ENCODE measurements around the gene SNTB2. TPM values are rescaled to one million over a fixed set of nuclear protein-coding genes. Genes with fewer than 3 reads are reported as not detected.

Gene SNTB2
- total and polyA plus RNA-seq, 2 of the 13 experiments (the other 11 are each of a cell fraction or from before 2014, with no cell fraction given) = 11.5 to 19.2 TPM

DNA sequence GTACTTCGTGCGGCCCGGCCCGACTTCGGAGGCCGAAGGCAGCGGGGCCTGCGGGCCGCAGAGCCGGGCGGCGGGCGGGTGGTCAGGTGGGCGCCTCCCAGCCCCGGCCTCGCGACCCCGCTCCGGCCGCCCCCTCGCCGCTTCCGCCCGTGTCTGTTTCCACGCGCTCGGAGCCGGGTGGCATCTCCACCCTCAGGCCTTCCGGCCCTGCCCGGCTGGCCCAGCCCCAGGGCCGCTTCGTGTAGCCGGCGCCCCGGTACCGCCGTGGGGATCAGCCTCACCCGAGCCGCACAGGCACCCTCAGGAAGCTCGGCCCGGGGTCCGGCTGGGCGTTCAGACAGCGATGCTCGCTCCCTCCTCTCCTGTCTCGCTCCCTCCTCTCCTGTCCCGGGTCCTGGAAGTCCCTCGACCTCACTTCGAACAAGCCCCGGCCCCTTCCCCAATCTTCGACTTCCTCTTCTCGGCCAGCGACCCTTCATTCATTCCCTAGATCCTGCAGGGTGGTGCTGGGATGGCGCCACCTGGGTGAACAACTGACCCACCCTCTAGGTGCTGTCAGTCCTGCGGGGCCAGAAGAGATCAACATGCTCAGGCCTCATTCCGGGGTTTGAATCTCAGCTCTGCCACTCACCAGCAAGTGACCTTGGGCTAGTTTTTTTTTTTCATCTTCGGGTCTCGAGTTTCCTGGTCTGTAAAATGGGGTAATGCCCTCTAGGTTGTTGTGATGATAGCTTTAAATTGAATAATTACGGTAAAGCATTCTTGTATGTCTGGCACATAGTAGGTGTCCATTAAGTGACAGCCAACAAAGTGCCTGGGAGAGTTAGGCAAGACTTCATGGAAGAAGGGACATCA is 124.8 kb downstream of the SNTB2 start (continued):
- TF ChIP-seq, protein P1, sequence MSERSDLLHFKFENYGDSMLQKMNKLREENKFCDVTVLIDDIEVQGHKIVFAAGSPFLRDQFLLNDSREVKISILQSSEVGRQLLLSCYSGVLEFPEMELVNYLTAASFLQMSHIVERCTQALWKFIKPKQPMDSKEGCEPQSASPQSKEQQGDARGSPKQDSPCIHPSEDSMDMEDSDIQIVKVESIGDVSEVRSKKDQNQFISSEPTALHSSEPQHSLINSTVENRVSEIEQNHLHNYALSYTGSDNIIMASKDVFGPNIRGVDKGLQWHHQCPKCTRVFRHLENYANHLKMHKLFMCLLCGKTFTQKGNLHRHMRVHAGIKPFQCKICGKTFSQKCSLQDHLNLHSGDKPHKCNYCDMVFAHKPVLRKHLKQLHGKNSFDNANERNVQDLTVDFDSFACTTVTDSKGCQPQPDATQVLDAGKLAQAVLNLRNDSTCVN (CRISPR knock-in tag; IDR thresholded peaks at IDR 0.05; ENCODE audit: borderline replicate concordance) = 0 out of 2 replicates have a peak, but pooled peaks have one; percentile 13
- TF ChIP-seq SMYD3 (CRISPR knock-in tag; IDR thresholded peaks at IDR 0.05) (0 out of 2 replicates have a peak, but pooled peaks have one; percentile 50), MEIS2 (CRISPR knock-in tag; IDR thresholded peaks at IDR 0.05) (no peak; the same call in 1 of the 2 replicates), ZNF558 (CRISPR knock-in tag; IDR thresholded peaks at IDR 0.05; ENCODE audit: borderline replicate concordance) (peak; percentile 95; the same call in 1 of the 2 replicates), MYNN (CRISPR knock-in tag; IDR thresholded peaks at IDR 0.05; ENCODE audit: low read depth) (peak; percentile 78; the same call in 1 of the 2 replicates), KLF15 (CRISPR knock-in tag; IDR thresholded peaks at IDR 0.05; ENCODE audit: borderline replicate concordance) (peak; percentile 88), SAP130 (CRISPR knock-in tag; IDR thresholded peaks at IDR 0.05; ENCODE audit: low read depth) (peak; percentile 93), ZNF263 (CRISPR knock-in tag; IDR thresholded peaks at IDR 0.05) (peak; percentile 50), POGZ (CRISPR knock-in tag; IDR thresholded peaks at IDR 0.05) (peak; percentile 56)
- TF ChIP-seq, protein P2, sequence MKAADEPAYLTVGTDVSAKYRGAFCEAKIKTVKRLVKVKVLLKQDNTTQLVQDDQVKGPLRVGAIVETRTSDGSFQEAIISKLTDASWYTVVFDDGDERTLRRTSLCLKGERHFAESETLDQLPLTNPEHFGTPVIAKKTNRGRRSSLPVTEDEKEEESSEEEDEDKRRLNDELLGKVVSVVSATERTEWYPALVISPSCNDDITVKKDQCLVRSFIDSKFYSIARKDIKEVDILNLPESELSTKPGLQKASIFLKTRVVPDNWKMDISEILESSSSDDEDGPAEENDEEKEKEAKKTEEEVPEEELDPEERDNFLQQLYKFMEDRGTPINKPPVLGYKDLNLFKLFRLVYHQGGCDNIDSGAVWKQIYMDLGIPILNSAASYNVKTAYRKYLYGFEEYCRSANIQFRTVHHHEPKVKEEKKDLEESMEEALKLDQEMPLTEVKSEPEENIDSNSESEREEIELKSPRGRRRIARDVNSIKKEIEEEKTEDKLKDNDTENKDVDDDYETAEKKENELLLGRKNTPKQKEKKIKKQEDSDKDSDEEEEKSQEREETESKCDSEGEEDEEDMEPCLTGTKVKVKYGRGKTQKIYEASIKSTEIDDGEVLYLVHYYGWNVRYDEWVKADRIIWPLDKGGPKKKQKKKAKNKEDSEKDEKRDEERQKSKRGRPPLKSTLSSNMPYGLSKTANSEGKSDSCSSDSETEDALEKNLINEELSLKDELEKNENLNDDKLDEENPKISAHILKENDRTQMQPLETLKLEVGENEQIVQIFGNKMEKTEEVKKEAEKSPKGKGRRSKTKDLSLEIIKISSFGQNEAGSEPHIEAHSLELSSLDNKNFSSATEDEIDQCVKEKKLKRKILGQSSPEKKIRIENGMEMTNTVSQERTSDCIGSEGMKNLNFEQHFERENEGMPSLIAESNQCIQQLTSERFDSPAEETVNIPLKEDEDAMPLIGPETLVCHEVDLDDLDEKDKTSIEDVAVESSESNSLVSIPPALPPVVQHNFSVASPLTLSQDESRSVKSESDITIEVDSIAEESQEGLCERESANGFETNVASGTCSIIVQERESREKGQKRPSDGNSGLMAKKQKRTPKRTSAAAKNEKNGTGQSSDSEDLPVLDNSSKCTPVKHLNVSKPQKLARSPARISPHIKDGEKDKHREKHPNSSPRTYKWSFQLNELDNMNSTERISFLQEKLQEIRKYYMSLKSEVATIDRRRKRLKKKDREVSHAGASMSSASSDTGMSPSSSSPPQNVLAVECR (CRISPR knock-in tag; IDR thresholded peaks at IDR 0.05; ENCODE audit: borderline replicate concordance) = peak; percentile 86
- TF ChIP-seq, protein P3, sequence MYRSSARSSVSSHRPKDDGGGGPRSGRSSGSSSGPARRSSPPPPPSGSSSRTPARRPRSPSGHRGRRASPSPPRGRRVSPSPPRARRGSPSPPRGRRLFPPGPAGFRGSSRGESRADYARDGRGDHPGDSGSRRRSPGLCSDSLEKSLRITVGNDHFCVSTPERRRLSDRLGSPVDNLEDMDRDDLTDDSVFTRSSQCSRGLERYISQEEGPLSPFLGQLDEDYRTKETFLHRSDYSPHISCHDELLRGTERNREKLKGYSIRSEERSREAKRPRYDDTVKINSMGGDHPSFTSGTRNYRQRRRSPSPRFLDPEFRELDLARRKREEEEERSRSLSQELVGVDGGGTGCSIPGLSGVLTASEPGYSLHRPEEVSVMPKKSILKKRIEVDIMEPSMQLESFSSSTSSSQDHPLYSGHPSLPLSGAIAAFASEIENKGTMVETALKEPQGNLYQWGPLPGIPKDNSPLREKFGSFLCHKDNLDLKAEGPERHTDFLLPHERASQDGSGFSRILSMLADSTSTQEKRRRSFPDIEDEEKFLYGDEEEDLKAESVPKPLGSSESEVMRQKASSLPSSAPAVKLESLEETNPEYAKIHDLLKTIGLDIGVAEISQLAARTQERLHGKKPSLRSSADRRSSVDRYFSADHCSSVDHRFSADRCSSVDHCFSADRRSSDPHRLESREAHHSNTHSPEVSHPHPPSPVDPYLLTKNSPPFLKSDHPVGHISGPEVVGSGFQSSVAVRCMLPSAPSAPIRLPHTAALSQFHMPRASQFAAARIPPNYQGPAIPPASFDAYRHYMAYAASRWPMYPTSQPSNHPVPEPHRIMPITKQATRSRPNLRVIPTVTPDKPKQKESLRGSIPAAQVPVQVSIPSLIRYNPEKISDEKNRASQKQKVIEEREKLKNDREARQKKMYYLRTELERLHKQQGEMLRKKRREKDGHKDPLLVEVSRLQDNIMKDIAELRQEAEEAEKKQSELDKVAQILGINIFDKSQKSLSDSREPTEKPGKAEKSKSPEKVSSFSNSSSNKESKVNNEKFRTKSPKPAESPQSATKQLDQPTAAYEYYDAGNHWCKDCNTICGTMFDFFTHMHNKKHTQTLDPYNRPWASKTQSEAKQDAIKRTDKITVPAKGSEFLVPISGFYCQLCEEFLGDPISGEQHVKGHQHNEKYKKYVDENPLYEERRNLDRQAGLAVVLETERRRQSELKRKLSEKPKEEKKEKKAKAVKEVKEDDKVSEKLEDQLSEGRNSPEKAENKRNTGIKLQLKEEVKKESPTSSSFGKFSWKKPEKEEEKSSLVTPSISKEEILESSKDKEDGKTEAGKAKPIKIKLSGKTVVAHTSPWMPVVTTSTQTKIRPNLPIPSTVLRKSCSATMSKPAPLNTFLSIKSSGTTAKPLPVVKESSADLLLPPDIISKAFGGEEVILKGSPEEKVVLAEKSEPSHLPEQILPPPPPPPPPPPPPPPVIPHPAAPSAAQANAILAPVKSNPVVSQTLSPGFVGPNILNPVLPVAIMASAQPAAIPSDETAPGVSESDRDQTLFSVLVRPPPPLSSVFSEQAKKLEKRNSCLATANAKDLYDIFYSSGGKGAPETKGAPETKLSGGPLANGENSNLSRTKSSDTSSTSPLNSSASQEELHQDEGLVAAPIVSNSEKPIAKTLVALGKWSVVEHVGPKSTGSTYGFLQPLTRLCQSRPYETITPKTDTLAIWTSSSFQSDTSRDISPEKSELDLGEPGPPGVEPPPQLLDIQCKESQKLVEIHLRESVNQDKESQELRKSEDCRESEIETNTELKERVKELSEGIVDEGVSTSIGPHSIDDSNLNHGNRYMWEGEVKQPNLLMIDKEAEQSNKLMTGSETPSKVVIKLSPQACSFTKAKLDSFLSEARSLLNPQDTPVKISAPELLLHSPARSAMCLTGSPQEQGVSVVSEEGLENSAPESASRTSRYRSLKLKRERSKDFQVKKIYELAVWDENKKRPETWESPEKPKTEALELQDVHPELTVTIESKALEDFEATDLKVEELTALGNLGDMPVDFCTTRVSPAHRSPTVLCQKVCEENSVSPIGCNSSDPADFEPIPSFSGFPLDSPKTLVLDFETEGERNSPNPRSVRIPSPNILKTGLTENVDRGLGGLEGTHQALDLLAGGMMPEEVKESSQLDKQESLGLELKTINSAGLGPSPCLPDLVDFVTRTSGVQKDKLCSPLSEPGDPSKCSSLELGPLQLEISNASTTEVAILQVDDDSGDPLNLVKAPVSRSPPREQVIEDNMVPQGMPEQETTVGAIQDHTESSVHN (CRISPR knock-in tag; IDR thresholded peaks at IDR 0.05) = 0 out of 2 replicates have a peak, but pooled peaks have one; percentile 50
- TF ChIP-seq, protein P4, sequence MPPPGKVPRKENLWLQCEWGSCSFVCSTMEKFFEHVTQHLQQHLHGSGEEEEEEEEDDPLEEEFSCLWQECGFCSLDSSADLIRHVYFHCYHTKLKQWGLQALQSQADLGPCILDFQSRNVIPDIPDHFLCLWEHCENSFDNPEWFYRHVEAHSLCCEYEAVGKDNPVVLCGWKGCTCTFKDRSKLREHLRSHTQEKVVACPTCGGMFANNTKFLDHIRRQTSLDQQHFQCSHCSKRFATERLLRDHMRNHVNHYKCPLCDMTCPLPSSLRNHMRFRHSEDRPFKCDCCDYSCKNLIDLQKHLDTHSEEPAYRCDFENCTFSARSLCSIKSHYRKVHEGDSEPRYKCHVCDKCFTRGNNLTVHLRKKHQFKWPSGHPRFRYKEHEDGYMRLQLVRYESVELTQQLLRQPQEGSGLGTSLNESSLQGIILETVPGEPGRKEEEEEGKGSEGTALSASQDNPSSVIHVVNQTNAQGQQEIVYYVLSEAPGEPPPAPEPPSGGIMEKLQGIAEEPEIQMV (CRISPR knock-in tag; IDR thresholded peaks at IDR 0.05; ENCODE audit: low read depth) = peak; percentile 40; the same call in 1 of the 2 replicates
